NCI-H1417 (cell line): Measurements from ENCODE around the gene NAIP.
"Not testable (repeated sequence)": the region's sequence is repeated elsewhere in the genome, so short reads cannot be mapped to it uniquely, and the experiment has no call there.

Experiments used
- DNase-seq, 3 experiments: peaks; one replicate each; lab custom pipeline; 2025; lab: John Stamatoyannopoulos, UW

Gene NAIP, protein sequence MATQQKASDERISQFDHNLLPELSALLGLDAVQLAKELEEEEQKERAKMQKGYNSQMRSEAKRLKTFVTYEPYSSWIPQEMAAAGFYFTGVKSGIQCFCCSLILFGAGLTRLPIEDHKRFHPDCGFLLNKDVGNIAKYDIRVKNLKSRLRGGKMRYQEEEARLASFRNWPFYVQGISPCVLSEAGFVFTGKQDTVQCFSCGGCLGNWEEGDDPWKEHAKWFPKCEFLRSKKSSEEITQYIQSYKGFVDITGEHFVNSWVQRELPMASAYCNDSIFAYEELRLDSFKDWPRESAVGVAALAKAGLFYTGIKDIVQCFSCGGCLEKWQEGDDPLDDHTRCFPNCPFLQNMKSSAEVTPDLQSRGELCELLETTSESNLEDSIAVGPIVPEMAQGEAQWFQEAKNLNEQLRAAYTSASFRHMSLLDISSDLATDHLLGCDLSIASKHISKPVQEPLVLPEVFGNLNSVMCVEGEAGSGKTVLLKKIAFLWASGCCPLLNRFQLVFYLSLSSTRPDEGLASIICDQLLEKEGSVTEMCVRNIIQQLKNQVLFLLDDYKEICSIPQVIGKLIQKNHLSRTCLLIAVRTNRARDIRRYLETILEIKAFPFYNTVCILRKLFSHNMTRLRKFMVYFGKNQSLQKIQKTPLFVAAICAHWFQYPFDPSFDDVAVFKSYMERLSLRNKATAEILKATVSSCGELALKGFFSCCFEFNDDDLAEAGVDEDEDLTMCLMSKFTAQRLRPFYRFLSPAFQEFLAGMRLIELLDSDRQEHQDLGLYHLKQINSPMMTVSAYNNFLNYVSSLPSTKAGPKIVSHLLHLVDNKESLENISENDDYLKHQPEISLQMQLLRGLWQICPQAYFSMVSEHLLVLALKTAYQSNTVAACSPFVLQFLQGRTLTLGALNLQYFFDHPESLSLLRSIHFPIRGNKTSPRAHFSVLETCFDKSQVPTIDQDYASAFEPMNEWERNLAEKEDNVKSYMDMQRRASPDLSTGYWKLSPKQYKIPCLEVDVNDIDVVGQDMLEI (N-terminal part only)

DNA sequence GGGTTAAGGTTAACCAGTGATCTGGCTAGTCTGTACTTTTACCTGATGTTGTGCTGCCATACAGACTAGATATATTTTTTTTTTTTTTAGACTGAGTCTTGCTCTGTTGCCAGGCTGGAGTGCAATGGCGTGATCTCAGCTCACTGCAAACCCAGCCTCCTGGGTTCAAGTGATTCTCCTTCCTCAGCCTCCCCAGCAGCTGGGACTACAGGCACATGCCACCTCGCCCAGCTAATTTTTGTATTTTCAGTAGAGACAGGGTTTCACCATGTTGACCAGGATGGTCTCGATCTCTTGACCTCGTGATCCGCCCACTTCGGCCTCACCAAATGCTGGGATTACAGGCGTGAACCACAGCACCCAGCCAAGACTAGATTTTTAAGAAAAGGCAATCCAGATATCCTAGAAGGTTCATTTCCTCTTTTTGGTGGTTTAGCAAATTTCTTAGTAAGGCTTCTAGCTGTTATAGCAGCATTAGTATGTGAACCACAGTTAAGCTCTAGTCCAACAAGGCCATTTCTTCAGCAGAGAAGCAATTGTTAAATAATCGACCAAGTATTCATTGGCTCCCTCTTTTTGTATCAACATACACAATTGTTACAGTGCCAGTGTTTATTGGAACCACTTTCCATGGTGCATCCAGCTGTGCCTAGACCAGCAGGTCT, at the start of gene NAIP:
TSS of gene NAIP (minus strand) at position 51 of the 665 bp plus-strand sequence. CDS start 12,424 bp downstream, outside the sequence.
- not testable (repeated sequence) for DNase-seq

DNA sequence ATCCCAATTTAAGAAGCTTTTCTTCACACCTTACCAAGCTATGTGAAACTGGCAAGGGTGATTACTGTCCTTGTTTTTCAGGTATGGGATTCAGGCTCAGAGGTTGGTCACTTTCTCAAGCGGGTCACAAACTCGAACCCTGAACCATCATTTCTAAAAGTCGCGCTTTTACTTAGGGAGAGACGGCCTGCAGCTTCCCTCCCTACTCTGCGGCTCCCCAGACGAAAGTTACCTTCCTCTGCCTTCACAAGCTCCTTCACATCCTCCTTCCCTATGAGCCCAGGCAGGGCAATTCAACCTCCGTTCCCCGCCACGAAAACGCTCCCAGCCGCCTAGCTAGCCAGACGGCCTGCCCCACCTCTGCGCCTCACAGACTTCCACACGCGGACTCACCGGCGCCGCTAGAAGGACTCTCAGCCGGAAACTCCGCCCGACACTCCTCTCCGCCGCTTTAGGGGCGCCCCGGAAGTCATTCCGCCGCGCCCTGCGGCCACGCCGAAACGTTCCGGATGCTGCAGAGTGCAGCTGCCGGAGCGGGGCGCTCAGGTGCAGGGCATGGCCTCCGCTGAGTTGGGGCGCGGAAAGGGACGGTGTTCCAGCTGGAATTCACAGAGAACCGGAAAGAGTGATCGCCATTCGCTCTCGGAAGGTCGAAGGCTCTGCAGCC, 42.3 kb upstream of the NAIP start, which contains the start of gene GTF2H2:
TSS of gene GTF2H2 (minus strand) at position 415 of the 667 bp plus-strand sequence. CDS start 4,913 bp downstream, outside the sequence.
- DNase-seq, result not testable (repeated sequence)

DNA sequence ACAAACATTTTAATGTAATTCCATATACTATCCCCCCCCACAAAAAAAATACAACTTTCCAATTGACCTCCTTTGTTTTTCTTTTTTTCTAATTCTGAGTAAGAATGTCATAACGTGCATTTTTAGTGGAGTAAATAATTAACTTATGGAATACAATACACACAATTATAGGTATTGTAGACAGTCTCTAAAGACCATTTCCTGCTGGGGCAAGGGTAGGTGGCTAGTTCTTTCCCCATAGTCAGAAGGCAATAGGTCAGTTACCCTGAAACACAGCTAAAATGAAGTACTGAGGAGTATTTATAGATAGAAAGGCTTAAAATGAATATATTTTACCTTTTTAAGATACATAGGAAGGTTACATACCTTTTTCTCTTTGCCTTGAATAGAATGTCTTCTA, 36.2 kb upstream of the NAIP start:
- not testable (repeated sequence) for DNase-seq

DNA sequence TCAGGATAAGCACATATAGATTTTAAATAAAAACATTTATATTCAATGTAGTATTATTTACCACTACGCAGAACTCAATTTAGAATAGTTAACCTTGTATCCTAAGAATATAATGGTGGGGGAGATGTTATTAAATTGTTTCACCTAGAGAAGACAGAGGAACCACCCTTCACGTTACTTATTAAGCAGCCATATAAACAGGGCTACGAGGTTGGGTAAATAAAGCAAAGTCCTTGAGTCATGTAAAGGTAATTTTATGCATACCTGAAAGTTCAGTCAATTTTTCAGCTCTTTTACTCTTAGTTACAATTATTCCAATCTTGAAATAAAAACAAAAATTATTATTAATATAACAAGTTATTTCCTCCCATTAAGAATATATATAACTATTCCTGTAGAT, 34.3 kb upstream of the NAIP start:
- not testable (repeated sequence) for DNase-seq

DNA sequence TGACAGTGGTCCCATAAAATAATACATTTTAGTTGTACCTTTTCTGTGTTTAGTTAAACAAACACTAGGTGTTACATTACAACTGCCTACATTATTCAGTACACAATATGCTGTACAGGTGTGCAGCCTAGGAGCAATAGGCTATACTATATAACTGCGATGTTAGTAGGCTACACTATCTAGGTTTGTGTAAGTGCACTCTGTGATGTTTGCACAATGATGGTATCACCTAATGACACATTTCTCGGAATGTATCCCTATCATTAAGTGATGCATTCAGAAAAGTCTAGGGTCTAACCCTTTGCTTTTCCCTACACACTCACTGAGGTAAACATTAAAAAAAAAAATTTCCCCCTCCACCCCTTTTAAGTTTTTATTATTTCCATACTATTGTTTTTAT, 19.7 kb upstream of the NAIP start:
- not testable (repeated sequence) for DNase-seq

DNA sequence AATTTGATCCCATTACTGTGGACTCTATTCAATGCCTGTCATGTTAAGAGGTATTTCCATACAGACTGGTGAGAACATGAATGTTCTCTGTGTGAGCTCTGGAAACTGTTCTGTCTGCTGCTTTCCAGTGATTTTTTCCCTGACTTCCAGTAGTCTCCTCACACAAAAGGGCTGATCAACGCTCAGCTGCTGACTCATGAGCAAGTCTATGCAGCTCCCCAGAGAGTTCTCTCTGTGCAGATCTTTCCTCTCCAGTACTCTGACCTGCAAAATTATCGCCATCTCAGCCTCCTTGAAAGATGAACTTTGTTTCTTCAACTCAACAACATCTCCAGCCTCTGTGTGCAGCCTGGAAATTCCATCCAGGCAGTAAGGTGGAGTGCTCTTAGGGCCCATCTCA, 19.0 kb upstream of the NAIP start:
- not testable (repeated sequence) for DNase-seq

DNA sequence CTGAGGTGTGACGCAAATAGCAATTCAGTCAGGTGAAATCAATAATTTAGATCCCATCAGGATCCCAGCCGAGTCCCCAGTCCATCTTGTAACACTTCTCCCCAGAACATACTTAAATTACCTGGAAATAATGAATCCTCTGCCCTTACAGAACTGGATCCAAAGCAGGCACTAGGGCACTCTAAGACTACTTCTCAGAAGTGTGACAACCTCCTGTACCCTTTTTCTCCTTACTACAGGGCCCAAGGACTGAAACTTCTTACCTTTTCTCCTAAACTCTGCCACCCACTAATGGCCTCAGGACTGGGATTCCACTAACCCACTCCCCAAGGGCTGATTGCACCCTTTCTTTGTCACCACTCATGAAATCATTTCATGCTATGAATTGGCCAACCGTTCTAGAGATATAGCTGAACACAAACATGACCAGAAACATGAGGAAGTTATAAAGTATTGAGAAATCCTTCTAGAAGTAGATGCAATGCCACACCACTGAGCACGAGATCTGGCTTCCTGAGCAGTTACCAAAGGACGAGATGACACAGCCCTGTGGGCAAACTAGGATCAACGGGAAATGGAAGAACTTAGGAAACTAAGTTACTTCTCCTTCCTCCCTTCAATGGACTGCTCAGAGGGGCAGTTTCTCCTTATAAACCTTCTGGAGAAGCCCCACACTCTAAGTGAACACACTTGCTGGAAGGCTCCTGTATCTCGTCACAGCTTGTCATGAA, 6.1 kb upstream of the NAIP start:
- DNase-seq, result not testable (repeated sequence)

DNA sequence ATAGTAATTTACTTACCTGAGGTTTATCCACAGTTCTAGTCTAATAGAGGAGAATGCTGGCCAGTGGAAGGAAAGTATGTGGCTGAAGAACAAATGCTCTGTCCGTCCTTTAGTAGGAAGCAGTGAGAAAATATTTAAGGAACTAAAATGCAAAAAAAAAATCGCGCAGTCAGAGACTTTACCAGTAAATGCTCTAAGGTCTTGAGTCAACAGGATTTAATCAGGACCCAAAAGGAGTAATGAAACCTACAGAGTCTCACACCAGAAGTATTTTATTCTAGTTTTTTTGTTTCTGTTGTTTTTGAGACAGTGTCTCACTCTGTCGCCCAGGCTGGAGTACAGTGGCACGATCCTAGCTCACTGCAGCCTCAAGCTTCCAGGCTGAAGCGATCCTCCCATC, 4.5 kb downstream of the NAIP start:
- DNase-seq, result not testable (repeated sequence)

DNA sequence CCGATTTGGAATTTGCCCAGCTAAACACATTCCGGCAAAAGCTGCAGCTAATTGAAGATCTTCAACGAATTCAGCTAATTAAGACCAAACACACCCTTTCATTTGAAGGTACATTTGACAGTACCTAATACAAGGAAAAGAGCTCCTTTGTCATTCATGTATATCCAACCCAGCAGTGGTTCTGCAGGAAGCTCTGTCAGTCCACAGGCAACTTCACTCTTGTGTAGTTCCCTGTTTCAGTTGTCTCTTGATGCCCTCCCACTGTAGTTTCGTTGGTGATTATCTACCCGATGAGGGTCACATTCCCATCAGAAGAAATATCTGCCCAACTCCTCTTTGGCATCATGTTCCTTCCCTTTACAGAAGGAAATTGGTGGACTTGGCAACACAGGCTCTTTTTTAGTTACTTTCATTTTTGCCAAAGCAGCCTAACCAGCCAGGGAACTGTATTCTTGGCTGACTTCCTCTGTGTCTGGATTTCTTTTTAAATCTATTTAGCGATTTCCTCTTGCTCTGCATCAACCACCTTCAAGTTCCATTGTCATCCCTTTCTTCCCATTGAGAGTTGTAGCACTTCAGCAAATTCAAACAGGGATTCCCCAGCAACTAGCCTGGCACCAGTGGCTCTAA, 6.6 kb downstream of the NAIP start:
- not testable (repeated sequence) for DNase-seq

DNA sequence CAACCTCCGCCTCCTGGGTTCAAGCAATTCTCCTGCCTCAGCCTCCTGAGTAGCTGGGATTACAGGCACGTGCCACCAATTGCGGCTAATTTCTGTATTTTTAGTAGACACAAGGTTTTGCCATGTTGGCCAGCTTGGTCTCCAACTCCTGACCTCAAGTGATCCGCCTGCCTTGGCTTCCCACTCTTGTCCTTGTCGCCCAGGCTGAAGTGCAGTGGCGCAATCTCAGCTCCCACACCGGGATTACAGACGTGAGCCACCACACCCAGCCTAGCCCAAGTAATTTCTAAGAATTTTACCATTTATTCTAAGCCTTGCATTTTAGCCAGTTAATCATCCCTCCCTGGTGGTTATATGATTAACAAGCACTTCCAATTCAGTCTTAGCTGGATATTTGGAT, 11.0 kb downstream of the NAIP start:
- DNase-seq, result no peak

DNA sequence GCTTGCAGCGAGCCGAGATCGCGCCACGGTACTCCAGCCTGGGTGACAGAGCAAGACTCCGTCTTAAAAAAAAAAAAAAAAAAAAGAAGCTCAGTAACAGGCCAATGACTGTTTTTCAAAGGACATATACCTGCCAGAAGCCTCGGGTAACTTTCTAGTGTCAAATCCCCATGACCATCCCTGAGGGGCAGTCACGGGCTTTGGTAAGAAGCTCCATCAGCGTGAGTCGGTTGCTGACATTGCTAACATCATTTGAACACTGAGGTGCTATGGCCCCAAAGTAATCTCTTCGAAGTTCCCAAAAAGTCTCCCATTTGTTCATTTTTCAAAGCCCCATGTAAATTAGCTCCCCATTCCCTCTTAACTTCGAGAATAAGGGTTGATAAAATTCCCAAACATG, 11.6 kb downstream of the NAIP start:
- DNase-seq, result no peak

DNA sequence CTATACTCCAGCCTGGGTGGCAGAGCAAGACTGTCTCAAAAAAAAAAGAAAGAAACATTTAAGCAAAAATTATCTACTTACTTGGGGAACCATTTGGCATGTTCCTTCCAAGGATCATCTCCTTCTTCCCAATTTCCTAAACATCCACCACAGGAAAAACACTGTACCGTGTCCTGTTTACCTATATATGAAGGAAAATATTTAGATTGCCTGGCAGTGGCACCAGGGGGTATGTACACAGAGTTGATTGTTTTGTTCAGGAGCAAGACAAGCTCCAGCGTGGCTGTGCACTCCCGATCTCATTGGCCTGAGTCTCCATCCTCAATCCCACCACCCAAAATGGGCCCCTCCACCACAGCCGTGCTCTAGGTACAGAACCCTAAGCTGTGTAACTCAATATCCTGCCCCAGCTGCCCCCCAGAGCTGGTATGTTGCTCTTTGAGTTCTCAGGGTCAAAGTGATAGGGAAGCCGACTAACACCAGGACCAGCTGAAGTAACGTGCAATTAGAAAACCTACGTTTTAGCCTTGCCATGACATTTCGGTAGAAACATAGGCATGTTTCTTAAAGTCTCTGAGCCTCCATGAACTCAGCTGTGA, 13.8 kb downstream of the NAIP start:
- DNase-seq, result no peak

DNA sequence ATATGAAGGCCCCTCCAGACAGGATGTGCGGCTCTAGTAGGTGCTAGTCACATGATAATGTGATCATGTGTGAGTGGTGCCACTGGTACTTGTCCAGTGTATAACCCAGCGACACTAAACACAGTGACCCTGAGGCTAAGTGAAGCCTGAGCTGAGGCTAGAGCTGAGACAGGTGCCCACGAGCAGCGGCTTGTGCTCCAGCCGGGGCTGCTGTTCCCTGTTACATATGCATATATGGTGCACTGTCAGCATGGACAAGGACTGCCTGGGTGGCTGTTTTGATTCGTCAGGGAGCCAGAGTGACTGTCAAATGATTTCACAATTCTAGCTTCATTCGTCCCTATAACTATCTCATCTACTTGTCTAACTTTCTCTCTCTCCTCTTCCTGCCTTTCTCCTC, 18.2 kb downstream of the NAIP start:
- not testable (repeated sequence) for DNase-seq

DNA sequence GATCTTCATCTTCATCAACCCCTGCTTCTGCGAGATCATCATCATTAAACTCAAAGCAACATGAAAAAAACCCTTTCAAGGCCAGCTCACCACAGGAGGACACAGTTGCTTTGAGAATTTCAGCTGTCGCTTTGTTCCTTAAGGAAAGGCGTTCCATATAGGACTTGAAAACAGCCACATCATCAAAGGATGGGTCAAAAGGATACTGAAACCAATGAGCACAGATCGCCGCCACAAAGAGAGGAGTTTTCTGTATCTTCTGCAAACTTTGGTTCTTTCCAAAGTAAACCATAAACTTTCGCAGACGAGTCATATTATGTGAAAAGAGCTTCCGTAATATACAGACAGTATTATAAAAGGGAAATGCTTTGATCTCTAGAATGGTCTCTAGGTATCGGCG, 40.3 kb downstream of the NAIP start:
- DNase-seq, result not testable (repeated sequence)

DNA sequence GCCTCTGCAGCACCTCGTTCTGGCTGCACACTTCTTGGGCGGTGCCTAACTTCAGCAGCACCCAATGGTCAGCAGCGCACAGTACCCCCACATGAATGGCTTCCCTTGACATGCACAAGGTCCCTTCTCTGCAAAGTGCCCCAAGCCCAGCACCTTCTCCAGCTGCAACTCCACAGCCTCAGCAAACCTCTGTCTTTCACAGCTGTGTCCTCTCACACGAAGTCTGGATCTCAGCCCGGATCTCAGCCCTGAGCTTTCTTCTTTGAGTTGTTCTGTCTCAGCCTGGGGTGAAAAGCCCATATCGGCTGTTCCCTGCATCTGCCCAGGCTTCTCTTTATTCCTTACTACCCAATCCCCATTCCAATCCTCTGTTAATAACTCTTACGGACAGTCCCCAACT, 57.9 kb downstream of the NAIP start:
- not testable (repeated sequence) for DNase-seq

DNA sequence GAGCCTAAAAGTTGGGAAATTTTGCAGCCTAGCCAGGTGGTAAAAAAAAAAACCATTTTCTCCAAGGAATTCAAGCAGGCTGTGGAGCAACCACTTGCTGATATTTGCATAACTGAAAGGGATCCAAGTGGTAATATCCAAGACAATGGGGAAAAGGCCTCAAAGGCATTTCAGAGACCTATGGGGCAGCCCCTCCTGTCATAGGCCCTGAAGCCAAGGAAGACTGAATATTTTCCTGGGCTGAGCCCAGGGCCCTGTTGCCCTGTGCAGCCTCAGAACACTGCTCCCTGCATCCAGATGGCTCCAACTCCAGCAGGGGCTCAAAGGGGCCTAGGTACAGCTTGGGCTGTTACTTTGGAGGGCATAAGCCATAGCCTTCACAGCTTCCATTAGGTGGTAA, 60.6 kb downstream of the NAIP start:
- DNase-seq, result not testable (repeated sequence)

DNA sequence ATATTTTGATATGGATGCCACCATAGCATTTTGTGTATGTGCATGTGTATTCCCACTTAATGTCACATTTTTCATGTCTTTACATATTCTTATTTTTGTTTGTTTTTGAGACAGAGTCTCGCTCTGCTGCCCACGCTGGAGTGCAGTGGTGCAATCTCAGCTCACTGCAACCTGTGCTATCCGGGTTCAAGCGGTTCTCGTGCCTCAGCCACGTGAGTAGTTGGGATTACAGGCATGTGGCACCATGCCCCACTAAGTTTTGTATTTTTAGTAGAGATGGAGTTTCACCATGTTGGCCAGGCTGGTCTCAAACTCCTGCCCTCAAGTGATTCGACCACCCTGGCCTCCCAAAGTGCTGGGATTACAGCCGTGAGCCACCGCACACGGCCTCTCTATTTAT, 72.1 kb downstream of the NAIP start:
- not testable (repeated sequence) for DNase-seq

DNA sequence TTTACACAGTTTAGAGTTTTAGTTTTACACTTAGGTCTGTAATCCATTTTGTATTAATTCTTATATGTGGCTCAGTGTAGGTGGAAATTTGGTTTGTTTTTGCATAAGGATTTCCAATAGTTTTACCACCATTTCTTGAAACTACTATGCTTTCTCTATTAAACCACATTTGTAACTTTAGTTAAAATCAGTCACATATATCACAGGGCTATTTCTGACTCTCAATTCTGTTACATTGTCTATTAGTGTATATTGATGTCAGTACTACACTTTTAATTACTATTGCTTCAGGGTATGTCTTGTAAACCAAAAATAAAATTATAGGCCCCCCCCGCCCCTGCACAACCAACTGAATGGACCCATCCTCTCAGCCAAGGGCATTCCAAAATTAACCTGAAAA, 92.6 kb downstream of the NAIP start:
- DNase-seq, result not testable (repeated sequence)

DNA sequence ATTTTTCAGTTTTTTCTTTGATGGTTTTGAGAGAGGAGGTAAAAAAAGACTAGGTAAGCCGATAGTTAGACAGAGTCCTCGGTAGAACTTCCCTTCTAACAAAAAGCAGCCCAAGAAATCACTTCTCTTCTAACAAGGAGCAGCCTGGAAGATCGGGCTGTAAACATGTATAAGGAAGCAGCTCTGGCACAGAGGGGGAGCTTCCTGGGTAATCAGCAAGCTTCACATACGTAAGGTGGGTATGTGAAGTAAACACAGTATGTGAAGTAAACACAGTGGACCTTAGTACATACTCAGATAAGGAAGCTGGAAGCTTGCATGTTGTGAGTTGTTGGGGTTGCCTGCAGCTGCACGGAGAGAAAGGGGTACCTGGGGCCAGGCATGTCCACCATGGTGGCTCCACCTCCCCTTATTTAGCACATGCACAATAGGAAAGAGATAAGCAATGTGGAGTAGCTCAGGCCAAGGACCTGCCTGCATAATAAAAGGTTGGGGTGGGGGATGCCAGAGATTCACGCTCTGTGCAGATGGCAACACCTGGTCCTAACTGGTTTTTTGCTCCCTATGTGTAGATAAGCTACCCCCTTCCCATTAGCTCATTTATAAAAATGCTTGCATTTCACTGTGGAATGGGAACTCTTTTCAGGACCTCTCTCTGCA, 93.3 kb downstream of the NAIP start:
- DNase-seq, result not testable (repeated sequence)
